A673 (cell line): ENCODE measurements around the gene SF3B5. TPM values are rescaled to one million over a fixed set of nuclear protein-coding genes. Genes with fewer than 3 reads are reported as not detected.

Source experiments
- BruUV-seq: library from RNA; stranded (reverse); fragments of 400-500 nt; replicated peaks from 2 replicates; lab custom pipeline; 2021; lab: Mats Ljungman, UMichigan
- CTCF ChIA-PET: fragments of 300-600 bp; sonication (Branson Sonifier 250); formaldehyde crosslinking; loops from one replicate; lab custom pipeline; 2022; ENCODE audit warnings: antibody characterized with exemption; lab: Charles Lee
- POLR2A ChIA-PET: fragments of 300-600 bp; sonication (Branson Sonifier 250); formaldehyde crosslinking; loops from one replicate; lab custom pipeline; 2022; ENCODE audit warnings: antibody characterized with exemption; ENCODE audit not compliant: low non-redundant PET; lab: Charles Lee
- DNase-seq: peaks from one replicate; pipeline ENCODE4 v3.0.0-alpha.2; 2015; ENCODE audit warnings: low spot score
- H3K27ac ChIP-seq: fragments of 200-600 bp; sonication (generic); 2 replicates; pipeline ENCODE4 v1.5.1; 2016; ENCODE audit warnings: mixed run types, low read depth, mild to moderate bottlenecking, mixed read lengths, antibody characterized with exemption, low read length; ENCODE audit not compliant: poor library complexity, severe bottlenecking
- H3K27me3 ChIP-seq: fragments of 200-600 bp; sonication (generic); replicated peaks from 2 replicates; pipeline ENCODE4 v1.6.1; 2017; ENCODE audit warnings: mixed run types, low read depth, mild to moderate bottlenecking, mixed read lengths, antibody characterized with exemption, low read length; ENCODE audit not compliant: insufficient read depth, poor library complexity
- H3K36me3 ChIP-seq: fragments of 200-600 bp; sonication (generic); 2 replicates; pipeline ENCODE4 v1.6.1; 2016; ENCODE audit warnings: mixed run types, mild to moderate bottlenecking, mixed read lengths, antibody characterized with exemption, low read length; ENCODE audit not compliant: insufficient read depth, poor library complexity, severe bottlenecking
- H3K4me1 ChIP-seq: fragments of 200-600 bp; sonication (generic); 2 replicates; pipeline ENCODE4 v1.6.1; 2017; ENCODE audit warnings: mixed run types, mild to moderate bottlenecking, mixed read lengths, antibody characterized with exemption, low read length; ENCODE audit not compliant: insufficient read depth, poor library complexity, severe bottlenecking
- H3K4me3 ChIP-seq: fragments of 200-600 bp; sonication (generic); 2 replicates; pipeline ENCODE4 v1.5.1; 2016; ENCODE audit warnings: low read depth, mixed run types, mild to moderate bottlenecking, mixed read lengths, low read length; ENCODE audit not compliant: poor library complexity, severe bottlenecking
- H3K9me3 ChIP-seq: fragments of 200-600 bp; sonication (generic); 2 replicates; pipeline ENCODE4 v1.6.1; 2016; ENCODE audit warnings: mixed run types, low read depth, mild to moderate bottlenecking, mixed read lengths, antibody characterized with exemption, low read length; ENCODE audit not compliant: poor library complexity, severe bottlenecking
- CTCF ChIP-seq: fragments of 300-800, 200-600 bp; sonication (generic); conservative IDR thresholded peaks from 2 replicates; pipeline ENCODE4 v1.5.1; 2017; ENCODE audit warnings: low read depth, mild to moderate bottlenecking, antibody characterized with exemption, low read length, moderate library complexity, mixed read lengths
- EZH2 ChIP-seq: fragments of 200-600 bp; sonication (generic); IDR thresholded peaks from 2 replicates; pipeline ENCODE4 v1.6.1; 2017; ENCODE audit warnings: borderline replicate concordance, low read depth, mild to moderate bottlenecking, mixed read lengths, antibody characterized with exemption, low read length; ENCODE audit not compliant: poor library complexity, severe bottlenecking
- intact Hi-C: fragments of 100-400 bp; cut with micrococcal nuclease; formaldehyde crosslinking; loops from one replicate; pipeline ENCODE4 v1.10.0; 2022; ENCODE audit not compliant: unreplicated experiment
- total RNA-seq: library from RNA; stranded (reverse); gene quantifications from 2 replicates; pipeline ENCODE4 v1.2.3, GENCODE V29; 2021

Gene SF3B5
- total RNA-seq, 1 experiment from 2014 or later = 135 TPM

GRCh38 chr6:144113366-144113765 lies 18.0 kb upstream of the SF3B5 start:
- H3K27me3 ChIP-seq = no peaks in the 10 kb centered on the region
- no peak overlapping the region for H3K27ac ChIP-seq
- H3K36me3 ChIP-seq = no peaks in the 10 kb centered on the region
- no peak for TF ChIP-seq EZH2
- no peak for TF ChIP-seq CTCF
- no peak overlapping the region for H3K4me3 ChIP-seq
- ChIA-PET CTCF (no interaction called here), POLR2A (no interaction called here)
- no peaks in the 10 kb centered on the region for H3K9me3 ChIP-seq
- BruUV-seq = no TSS peak
- intact Hi-C loops = no loop called here
- DNase-seq = no peak
- H3K4me1 ChIP-seq = no peaks in the 10 kb centered on the region

- no peak overlapping the region for H3K4me3 ChIP-seq
- H3K27ac ChIP-seq = no peak overlapping the region
- no peaks in the 10 kb centered on the region for H3K36me3 ChIP-seq
- H3K9me3 ChIP-seq = no peaks in the 10 kb centered on the region
- no peaks in the 10 kb centered on the region for H3K27me3 ChIP-seq
- no peak for DNase-seq
- no TSS peak for BruUV-seq
- TF ChIP-seq EZH2 (no peak), CTCF (no peak)
- ChIA-PET CTCF (no interaction called here), POLR2A (no interaction called here)
- no peaks in the 10 kb centered on the region for H3K4me1 ChIP-seq
- intact Hi-C loops = no loop called here
These were observed 14.8 kb upstream of the SF3B5 start for GRCh38 chr6:144110210-144110609.

- Histone ChIP-seq H3K36me3 (no peaks in the 10 kb centered on the region), H3K27ac (no peak overlapping the region), H3K4me1 (no peaks in the 10 kb centered on the region), H3K9me3 (no peaks in the 10 kb centered on the region), H3K4me3 (no peak overlapping the region), H3K27me3 (no peaks in the 10 kb centered on the region)
- no peak for DNase-seq
- TF ChIP-seq CTCF = no peak
- ChIA-PET CTCF (no interaction called here), POLR2A (no interaction called here)
- intact Hi-C loops = loop anchor here (2.0 to 10.0 kb wide), 6 partner anchors 111 to 1529 kb away; partner anchors contain the start of gene UTRN
- no TSS peak for BruUV-seq
These were observed 10.8 kb upstream of the SF3B5 start for GRCh38 chr6:144106206-144106605.
